Choroid plexus epithelial cell (primary cell): ENCODE measurements around the gene GMDS.

Source experiments
- DNase-seq: peaks from one replicate; pipeline ENCODE4 v3.0.0-alpha.2; 2010; ENCODE audit warnings: low read depth
- H3K4me3 ChIP-seq: 2 replicates; pipeline ENCODE4 v1.5.1; 2011; ENCODE audit warnings: low read depth, mild to moderate bottlenecking, control low read depth, low read length, moderate library complexity
- TF ChIP-seq, protein P1 (sequence below): conservative IDR thresholded peaks from 2 replicates; pipeline ENCODE4 v1.5.1; 2011; ENCODE audit warnings: low read depth, mild to moderate bottlenecking, control low read depth, inconsistent platforms, low read length, moderate library complexity

The GMDS gene

DNA sequence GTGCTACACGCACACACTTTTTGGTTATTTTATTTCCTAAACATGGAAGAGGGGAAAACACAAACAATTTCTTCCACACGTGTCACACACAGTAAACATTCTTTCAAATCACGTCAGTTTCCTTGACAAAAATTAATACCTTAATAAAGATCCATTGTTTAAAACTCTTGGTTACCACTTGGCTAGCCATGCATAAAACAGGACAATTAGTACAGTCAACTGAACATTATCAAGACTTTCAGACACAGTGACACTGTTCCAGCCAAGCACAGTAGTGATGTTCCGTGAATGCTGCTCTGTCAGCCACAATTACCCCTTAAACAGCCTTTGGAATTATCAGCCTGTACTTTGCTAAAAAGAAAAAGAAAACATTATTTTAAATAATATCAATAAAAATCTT, 50.8 kb downstream of the GMDS start:
- TF ChIP-seq, protein P1, sequence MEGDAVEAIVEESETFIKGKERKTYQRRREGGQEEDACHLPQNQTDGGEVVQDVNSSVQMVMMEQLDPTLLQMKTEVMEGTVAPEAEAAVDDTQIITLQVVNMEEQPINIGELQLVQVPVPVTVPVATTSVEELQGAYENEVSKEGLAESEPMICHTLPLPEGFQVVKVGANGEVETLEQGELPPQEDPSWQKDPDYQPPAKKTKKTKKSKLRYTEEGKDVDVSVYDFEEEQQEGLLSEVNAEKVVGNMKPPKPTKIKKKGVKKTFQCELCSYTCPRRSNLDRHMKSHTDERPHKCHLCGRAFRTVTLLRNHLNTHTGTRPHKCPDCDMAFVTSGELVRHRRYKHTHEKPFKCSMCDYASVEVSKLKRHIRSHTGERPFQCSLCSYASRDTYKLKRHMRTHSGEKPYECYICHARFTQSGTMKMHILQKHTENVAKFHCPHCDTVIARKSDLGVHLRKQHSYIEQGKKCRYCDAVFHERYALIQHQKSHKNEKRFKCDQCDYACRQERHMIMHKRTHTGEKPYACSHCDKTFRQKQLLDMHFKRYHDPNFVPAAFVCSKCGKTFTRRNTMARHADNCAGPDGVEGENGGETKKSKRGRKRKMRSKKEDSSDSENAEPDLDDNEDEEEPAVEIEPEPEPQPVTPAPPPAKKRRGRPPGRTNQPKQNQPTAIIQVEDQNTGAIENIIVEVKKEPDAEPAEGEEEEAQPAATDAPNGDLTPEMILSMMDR, result no peak
- H3K4me3 ChIP-seq, result no peak overlapping the region
- DNase-seq, result no peak

DNA sequence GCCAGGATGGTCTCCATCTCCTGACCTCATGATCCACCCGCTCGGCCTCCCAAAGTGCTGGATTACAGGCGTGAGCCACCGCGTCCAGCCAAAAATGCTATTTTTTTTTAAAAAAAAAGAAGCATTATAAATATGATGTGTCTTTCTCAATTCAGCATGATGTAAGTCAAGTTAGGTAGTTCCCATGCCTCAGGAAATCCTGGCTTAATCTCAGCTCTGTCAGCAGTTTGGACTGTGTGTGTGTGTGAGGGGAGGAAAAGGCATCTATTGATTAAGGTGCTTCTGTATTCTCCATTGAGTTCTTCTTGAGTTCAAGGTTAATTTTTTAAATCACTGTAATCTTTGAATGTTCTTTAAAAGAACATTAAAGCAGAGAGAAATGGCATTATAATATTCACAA, 51.5 kb downstream of the GMDS start:
- TF ChIP-seq, protein P1, result no peak
- H3K4me3 ChIP-seq, result no peak overlapping the region
- DNase-seq, result no peak

DNA sequence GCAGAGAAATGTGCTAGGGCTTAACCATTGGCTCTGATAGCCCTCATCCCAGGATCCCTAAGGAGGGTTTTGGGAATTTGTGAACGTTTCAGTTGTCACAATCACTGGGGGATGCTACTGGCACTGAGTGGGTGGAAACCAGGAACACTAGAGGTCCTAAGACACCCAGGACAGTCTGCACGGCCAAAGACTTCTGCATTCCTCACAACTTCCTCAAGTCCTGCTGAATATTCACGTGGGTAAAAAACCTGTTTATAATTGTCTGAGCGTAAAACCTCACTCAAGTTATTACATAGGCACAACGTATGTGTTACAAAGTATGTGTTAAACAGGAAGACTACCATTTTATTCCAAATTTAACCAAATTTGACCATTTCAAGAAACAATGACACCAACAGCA, 52.4 kb downstream of the GMDS start:
- TF ChIP-seq, protein P1, result no peak
- DNase-seq, result no peak
- no peak overlapping the region for H3K4me3 ChIP-seq

- H3K4me3 ChIP-seq, result no peak overlapping the region
- no peak for DNase-seq
- TF ChIP-seq, protein P1, result no peak
Observed at GRCh38 chr6:2191390-2191740, 54.0 kb downstream of the GMDS start.

GRCh38 chr6:2190661-2191389, 54.6 kb downstream of the GMDS start:
- no peak overlapping the region for H3K4me3 ChIP-seq
- TF ChIP-seq, protein P1, result no peak
- no peak for DNase-seq

DNA sequence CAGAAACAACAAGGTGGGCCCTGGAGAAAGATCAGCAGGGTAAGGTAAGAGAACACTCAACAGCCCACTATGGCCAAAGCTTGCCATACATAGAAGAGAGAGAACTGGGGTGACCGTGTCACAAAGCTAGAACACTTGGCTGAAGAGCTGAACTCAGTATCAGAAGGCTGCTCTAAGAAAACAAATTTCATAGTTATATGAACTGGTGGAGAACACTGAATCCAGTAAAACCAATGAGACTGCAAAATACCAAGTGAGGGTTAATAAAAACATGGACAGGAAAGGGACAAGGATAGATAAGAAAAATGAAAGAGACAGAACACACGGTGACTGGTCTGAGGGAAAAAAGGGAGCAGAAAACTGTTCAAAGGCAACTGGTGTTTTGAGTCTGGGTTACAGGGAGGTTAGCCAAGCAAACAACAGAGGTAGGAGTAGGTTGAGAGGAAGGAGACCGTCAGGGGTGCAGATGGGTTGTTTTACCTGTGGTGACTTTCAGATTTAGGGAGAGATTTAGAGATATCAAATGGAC, 56.5 kb downstream of the GMDS start:
- no peak overlapping the region for H3K4me3 ChIP-seq
- TF ChIP-seq, protein P1, result no peak
- DNase-seq, result no peak

DNA sequence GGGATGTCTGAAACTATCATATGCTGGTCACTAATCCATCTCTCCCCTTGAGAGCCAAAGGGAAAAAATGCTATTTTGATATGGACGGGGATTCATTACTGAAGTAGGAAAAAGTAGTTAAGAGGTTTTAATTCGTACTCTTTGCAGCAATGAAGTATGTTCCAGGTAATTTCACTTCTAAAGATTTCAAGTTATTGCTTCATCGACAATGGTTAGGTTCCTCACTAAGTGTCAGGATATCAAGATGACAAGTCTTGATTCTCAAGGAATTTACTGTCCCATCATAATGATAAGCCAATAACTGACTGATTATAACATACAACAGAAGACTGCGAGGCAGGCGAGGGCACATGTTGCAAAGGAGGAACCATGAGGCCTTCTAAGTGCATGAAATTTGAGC, 57.0 kb downstream of the GMDS start:
- no peak for DNase-seq
- TF ChIP-seq, protein P1, result no peak

More for the DNA sequence above, 57.0 kb downstream of the GMDS start:
- no peak overlapping the region for H3K4me3 ChIP-seq
